ENCODE measurements around the gene SLC8A1.

DNA sequence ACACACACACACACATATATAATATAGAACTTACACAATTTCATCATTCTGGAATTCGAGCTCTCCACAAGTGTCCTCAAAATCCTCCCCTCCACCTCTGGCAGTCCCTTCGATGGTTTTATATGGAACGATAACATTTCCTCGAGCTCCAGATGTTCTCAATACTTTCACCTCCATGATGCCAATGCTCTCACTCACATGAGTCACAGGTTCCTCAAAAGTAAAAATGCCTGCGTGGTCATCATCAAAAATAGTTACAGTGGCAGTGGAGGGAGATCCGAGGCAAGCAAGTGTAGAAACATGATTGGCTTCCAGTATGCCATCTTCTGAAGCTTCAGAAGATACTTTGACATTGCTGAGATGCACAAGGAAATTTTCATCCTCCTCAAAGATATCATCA, 23.5 kb downstream of the SLC8A1 start:
- TF ChIP-seq POLR2A (IDR thresholded peaks at IDR 0.05) (no peak), EP300 (IDR thresholded peaks at IDR 0.05) (no peak), POLR2AphosphoS5 (IDR thresholded peaks at IDR 0.05) (no peak)
- TF ChIP-seq, protein P1, sequence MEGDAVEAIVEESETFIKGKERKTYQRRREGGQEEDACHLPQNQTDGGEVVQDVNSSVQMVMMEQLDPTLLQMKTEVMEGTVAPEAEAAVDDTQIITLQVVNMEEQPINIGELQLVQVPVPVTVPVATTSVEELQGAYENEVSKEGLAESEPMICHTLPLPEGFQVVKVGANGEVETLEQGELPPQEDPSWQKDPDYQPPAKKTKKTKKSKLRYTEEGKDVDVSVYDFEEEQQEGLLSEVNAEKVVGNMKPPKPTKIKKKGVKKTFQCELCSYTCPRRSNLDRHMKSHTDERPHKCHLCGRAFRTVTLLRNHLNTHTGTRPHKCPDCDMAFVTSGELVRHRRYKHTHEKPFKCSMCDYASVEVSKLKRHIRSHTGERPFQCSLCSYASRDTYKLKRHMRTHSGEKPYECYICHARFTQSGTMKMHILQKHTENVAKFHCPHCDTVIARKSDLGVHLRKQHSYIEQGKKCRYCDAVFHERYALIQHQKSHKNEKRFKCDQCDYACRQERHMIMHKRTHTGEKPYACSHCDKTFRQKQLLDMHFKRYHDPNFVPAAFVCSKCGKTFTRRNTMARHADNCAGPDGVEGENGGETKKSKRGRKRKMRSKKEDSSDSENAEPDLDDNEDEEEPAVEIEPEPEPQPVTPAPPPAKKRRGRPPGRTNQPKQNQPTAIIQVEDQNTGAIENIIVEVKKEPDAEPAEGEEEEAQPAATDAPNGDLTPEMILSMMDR (IDR thresholded peaks at IDR 0.05), result no peak

Data from upper lobe of left lung (tissue), 4 donors.